Skin of body (tissue), 2 donors: ENCODE data around the gene ITGA2. TPM values are rescaled to one million over a fixed set of nuclear protein-coding genes. Genes with fewer than 3 reads are reported as not detected.

Experiments
- DNase-seq: peaks from one replicate; lab custom pipeline; 2025; lab: John Stamatoyannopoulos, UW
- total RNA-seq: library from RNA; depleted of rRNA; stranded (reverse); fragments of >200 nt; gene quantifications from one replicate; pipeline ENCODE4 v1.2.3, GENCODE V29; 2014

The ITGA2 gene
- total RNA-seq, 1 donor from 2014 or later = 36.5 TPM

GRCh38 chr5:53055365-53055764 is 66.2 kb downstream of the ITGA2 start:
- no peak for DNase-seq

DNA sequence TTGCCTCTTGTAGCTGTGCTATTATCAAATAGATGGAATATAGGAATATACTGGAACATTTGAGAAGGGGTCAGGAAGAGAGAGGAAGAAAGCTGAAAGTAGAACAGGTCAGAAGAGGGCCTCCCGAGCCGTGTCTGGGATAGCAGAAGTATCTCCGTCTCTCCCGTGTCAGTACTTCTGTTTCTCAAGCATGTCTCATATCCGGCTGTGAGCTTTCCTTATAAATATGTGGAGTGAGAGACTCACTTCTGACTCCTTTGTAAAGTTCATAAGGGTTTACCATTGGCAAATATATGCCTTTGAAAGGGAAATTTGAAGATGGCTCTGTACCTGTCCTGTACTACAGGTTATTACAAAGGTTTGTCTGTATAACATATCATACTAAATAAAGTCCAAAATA is 70.1 kb downstream of the ITGA2 start:
- DNase-seq = no peak

DNA sequence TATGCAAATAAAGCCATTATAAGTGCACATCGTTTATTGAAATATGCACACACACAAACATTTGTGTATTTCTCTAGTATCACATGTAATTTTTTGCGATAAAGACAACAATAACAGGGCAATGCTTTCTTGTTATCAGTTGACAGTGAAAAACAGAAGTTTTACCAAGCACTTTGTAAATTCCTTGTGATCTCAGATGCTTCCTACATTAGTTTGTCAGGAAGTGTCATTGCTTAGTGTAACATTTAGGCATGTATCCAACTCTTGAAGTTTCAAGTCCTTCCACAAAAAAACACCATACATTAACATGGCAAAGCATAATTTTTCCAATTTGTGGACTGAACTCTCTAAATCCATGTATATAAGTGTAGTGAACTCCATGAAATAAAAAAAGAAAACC is 74.0 kb downstream of the ITGA2 start:
- no peak for DNase-seq

GRCh38 chr5:53063791-53064190 is 74.6 kb downstream of the ITGA2 start:
- no peak for DNase-seq

GRCh38 chr5:53066088-53066487 is 76.9 kb downstream of the ITGA2 start:
- DNase-seq = no peak

DNA sequence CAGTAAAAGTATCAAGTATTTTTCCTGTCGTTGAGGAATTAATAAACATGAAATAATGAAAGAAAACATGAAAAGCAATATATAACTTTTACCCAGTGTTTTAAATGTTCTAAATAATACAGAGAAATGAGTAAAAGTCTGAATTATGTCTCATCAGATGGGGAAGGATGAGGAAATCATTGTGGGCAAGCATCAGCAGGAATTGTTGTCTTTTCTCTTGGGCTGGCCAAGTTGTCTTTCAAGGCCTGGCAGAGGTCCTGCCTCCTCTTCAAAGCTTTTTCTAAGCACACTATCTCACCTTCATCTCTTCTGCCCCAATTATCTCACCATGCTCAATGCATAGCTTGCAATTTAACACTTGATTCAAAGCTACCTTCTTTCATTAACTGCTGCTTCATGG is 78.5 kb downstream of the ITGA2 start:
- no peak for DNase-seq

DNA sequence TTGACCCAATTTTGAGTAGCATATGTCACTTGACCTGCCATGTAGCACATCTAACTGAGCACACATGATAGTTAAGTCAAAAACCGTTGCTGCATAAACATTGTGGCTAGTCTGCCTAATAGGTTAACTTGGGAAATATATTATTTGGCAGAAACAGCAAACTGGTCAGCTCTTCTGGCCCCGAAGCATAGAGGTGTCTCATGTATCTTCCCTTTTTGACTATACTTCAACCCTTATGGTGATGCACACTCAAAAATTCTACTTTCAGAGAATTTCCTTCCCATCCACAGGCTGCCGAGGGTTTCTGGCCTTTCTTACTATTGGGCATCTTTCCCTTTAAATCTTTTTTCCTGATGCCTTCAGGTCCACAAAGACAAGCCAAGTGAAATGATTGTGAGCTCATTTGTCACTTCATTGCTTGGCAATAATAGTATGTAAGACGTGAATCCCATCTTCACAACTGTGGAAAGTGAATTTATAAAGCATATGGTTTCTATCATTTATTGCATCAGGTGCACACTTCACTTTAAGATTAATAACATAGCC is 79.2 kb downstream of the ITGA2 start:
- DNase-seq = no peak

GRCh38 chr5:53069626-53070025 is 80.5 kb downstream of the ITGA2 start:
- no peak for DNase-seq

DNA sequence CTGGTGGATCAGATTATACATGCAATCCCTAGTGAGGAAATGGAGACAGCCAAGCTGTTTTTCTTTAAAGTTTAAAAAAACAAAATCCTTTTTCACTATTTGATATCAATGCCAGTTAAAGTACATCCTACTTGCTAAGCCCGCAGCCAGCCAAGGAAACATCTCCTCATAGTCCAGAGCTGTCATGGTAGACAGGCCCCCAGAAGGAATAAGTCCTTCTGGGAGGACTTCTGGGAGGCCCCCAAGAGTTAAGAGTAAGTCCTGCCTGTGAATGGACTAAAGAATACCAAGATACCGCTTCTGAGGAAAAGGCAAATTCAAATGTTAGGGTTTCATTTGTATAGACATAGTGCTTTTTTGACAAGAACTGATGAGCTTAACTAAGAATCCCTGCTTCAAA is 82.1 kb downstream of the ITGA2 start:
- DNase-seq = no peak

GRCh38 chr5:53071738-53072137 is 82.6 kb downstream of the ITGA2 start:
- DNase-seq = peak; percentile 38

GRCh38 chr5:53073348-53073747 is 84.2 kb downstream of the ITGA2 start:
- DNase-seq = peak; percentile 53

DNA sequence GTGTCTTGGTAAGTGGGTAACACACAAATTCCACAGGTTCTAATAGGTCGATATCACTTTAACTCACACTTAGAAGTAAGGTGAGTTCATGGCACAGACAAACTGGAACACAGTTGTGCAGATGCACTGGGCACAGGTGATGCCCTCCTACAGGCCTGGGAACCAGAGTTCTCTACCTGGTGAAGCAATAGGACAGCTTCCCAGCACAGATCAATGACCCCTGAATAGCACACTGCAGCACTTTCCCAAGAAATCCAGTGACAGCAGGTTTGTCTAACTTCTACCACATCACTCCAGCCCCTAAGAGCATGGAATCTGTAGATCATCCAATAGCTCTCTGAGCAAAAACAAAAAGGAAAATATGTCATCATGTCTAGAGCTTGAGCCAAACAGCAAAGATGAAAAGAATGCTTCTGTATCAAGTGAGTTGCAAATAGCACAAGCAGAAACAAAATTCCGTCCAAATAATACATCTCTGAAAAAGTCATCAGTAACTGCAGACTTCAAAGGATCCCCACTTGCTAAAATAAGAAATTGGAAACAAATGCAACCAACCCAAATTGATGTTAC is 86.9 kb downstream of the ITGA2 start:
- DNase-seq = peak; percentile 39

GRCh38 chr5:53080271-53080670 is 91.1 kb downstream of the ITGA2 start:
- DNase-seq = no peak

DNA sequence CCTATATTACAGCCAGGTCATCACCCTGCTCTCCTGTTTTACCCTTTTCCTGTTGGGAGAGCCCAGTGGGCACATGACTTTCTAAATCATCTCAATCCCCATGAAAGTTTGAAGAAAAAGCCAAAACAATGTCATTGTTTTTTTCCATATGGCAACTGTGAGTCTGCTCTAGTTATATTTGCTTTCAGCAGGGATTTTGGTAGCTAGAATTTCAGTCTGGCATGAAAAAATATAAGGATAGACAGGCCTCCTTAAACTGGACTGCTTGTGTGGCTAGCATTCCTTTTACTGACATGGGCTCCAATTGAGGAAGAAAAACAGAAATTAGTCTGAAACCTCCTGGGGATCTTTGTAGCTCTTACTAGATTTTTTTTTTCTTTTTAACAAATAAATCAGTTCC is 94.8 kb downstream of the ITGA2 start:
- DNase-seq = peak; percentile 48

- peak; percentile 14 for DNase-seq
These were observed 95.5 kb downstream of the ITGA2 start for GRCh38 chr5:53084546-53085255.

DNA sequence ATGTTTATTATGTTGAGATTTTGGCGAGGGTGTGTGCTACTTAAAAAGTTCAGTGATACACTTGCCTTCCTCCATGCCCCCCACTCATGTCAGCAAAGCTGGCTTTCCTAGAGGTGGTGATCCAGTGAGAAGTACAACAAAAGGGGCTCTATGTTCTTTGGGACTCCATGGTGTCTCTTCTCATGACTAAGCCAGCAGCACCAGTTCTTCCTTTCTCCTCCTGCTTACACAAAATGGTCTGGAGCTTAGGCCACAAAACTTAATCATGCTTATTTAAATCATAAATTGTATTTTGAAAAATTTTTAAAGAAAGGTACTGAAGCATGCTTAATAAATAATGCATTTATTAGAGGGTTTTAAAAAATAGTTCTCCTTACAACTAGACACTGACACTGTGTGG is 98.0 kb downstream of the ITGA2 start:
- DNase-seq = no peak

DNA sequence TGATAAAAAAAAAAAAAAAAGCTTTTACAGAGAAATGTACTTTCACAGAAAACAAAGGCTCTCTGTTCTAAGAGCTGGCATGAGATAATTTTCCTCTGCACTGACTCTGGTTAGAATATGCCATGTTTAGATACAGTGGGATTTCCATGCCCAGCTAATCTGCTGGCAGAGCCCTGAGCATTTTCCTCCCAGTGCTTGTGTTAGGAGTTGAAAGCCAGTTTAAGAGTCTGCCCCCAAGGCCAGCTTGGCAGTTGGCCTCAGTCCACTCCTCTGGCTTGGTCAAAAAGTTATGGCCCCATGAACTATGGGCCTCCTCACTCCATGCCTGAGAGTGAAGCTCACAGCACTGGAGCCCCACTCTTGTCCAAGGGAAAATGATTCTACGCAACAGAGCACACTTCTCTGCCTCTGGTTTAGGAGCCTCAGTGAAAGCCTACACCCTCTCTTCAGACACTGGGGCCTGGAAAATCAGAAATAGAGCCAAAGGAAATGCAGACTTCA is 98.5 kb downstream of the ITGA2 start:
- peak; percentile 45 for DNase-seq

- DNase-seq = no peak
These were observed 100.4 kb downstream of the ITGA2 start for GRCh38 chr5:53089481-53089991.

- DNase-seq = no peak
These were observed 101.1 kb downstream of the ITGA2 start for GRCh38 chr5:53090229-53090628.

DNA sequence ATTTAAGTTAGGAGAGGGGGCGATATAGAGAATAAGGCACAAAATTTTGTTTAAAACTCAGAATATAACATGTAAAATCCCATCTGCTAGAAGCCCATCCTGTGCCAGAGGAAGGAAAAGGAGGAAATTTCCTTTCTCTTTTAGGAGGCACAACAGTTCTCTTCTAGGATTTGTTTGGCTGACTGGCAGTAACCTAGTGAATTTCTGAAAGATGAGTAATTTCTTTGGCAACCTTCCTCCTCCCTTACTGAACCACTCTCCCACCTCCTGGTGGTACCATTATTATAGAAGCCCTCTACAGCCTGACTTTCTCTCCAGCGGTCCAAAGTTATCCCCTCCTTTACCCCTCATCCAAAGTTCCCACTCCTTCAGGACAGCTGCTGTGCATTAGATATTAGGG is 102.1 kb downstream of the ITGA2 start:
- DNase-seq = no peak

GRCh38 chr5:53092242-53092641 is 103.1 kb downstream of the ITGA2 start:
- DNase-seq = no peak

GRCh38 chr5:53095217-53095616 is 106.1 kb downstream of the ITGA2 start:
- DNase-seq = no peak
